HAP-1 (cell line): ENCODE measurements around the gene CPA1.

Experiments used
- DNase-seq, 2 experiments: peaks; one replicate each; pipeline ENCODE4 v3.0.0-alpha.2; 2016 to 2020; ENCODE audit warnings: low spot score in 2 of 2
- H3K27me3 ChIP-seq: fragments of 250-450 bp; sonication (Bioruptor Pico); 2 replicates; pipeline ENCODE4 v1.5.1; 2020; ENCODE audit warnings: low read depth, mild to moderate bottlenecking, moderate library complexity
- H3K36me3 ChIP-seq: fragments of 250-450 bp; sonication (Bioruptor Pico); replicated peaks from 2 replicates; pipeline ENCODE4 v1.5.1; 2020; ENCODE audit warnings: mild to moderate bottlenecking
- H3K4me1 ChIP-seq: fragments of 250-450 bp; sonication (Bioruptor Pico); 2 replicates; pipeline ENCODE4 v1.5.1; 2020; ENCODE audit warnings: mild to moderate bottlenecking
- H3K4me3 ChIP-seq: fragments of 250-450 bp; sonication (Bioruptor Pico); 2 replicates; pipeline ENCODE4 v1.5.1; 2020; ENCODE audit warnings: mild to moderate bottlenecking, moderate library complexity
- H3K9me3 ChIP-seq: fragments of 250-450 bp; sonication (Bioruptor Pico); 2 replicates; pipeline ENCODE4 v1.5.1; 2020; ENCODE audit warnings: mild to moderate bottlenecking, moderate library complexity
- in situ Hi-C: fragments of 300-500 bp; cut with MboI; formaldehyde crosslinking; loops from 3 replicates; pipeline ENCODE4 v1.14.3; 2020; ENCODE audit warnings: low sequenced_read_pairs, inconsistent platforms, mixed read lengths

CPA1 gene

GRCh38 chr7:130387306-130387627 lies 7.0 kb downstream of the CPA1 start:
- no peaks in the 10 kb centered on the region for H3K9me3 ChIP-seq
- H3K4me1 ChIP-seq, result no peaks in the 10 kb centered on the region
- H3K4me3 ChIP-seq, result no peak overlapping the region
- in situ Hi-C loops, result no loop called here
- no peak for DNase-seq
- H3K36me3 ChIP-seq, result no peaks in the 10 kb centered on the region
- H3K27me3 ChIP-seq, result no peaks in the 10 kb centered on the region

GRCh38 chr7:130387628-130388403 lies 7.5 kb downstream of the CPA1 start:
- Histone ChIP-seq H3K36me3 (no peaks in the 10 kb centered on the region), H3K4me1 (no peaks in the 10 kb centered on the region), H3K4me3 (no peak overlapping the region), H3K27me3 (no peaks in the 10 kb centered on the region), H3K9me3 (no peaks in the 10 kb centered on the region)
- in situ Hi-C loops, result no loop called here
- no peak for DNase-seq

GRCh38 chr7:130388671-130389070 lies 8.4 kb downstream of the CPA1 start:
- Histone ChIP-seq H3K36me3 (no peaks in the 10 kb centered on the region), H3K4me3 (no peak overlapping the region), H3K4me1 (no peaks in the 10 kb centered on the region), H3K27me3 (no peaks in the 10 kb centered on the region), H3K9me3 (no peaks in the 10 kb centered on the region)
- no peak for DNase-seq
- in situ Hi-C loops, result no loop called here

GRCh38 chr7:130390486-130390885 lies 10.2 kb downstream of the CPA1 start:
- no peaks in the 10 kb centered on the region for H3K36me3 ChIP-seq
- no peaks in the 10 kb centered on the region for H3K9me3 ChIP-seq
- no peaks in the 10 kb centered on the region for H3K4me1 ChIP-seq
- no peaks in the 10 kb centered on the region for H3K27me3 ChIP-seq
- H3K4me3 ChIP-seq, result no peak overlapping the region
- DNase-seq, result no peak
- in situ Hi-C loops, result no loop called here

- in situ Hi-C loops, result no loop called here
- no peak overlapping the region for H3K4me3 ChIP-seq
- H3K36me3 ChIP-seq, result no peaks in the 10 kb centered on the region
- H3K9me3 ChIP-seq, result no peaks in the 10 kb centered on the region
- no peak for DNase-seq
- H3K4me1 ChIP-seq, result peaks cover 5% of the 10 kb centered on the region; the same call in 1 of the 2 replicates
- no peaks in the 10 kb centered on the region for H3K27me3 ChIP-seq
Observed at GRCh38 chr7:130393101-130393561, 12.8 kb downstream of the CPA1 start.

GRCh38 chr7:130393841-130394411 lies 13.6 kb downstream of the CPA1 start:
- no peaks in the 10 kb centered on the region for H3K27me3 ChIP-seq
- in situ Hi-C loops, result no loop called here
- peaks cover 5% of the 10 kb centered on the region; the same call in 1 of the 2 replicates for H3K4me1 ChIP-seq
- H3K9me3 ChIP-seq, result no peaks in the 10 kb centered on the region
- no peak overlapping the region for H3K4me3 ChIP-seq
- no peak for DNase-seq
- no peaks in the 10 kb centered on the region for H3K36me3 ChIP-seq

GRCh38 chr7:130394421-130395195 lies 14.3 kb downstream of the CPA1 start:
- Histone ChIP-seq H3K9me3 (no peaks in the 10 kb centered on the region), H3K36me3 (no peaks in the 10 kb centered on the region), H3K4me3 (no peak overlapping the region), H3K27me3 (no peaks in the 10 kb centered on the region), H3K4me1 (peaks cover 5% of the 10 kb centered on the region; the same call in 1 of the 2 replicates)
- no peak for DNase-seq
- in situ Hi-C loops, result no loop called here

- no peak for DNase-seq
- H3K9me3 ChIP-seq, result no peaks in the 10 kb centered on the region
- H3K36me3 ChIP-seq, result no peaks in the 10 kb centered on the region
- in situ Hi-C loops, result no loop called here
- H3K4me1 ChIP-seq, result peaks cover 5% of the 10 kb centered on the region; the same call in 1 of the 2 replicates
- no peak overlapping the region for H3K4me3 ChIP-seq
- H3K27me3 ChIP-seq, result no peaks in the 10 kb centered on the region
Observed at GRCh38 chr7:130395421-130395820, 15.1 kb downstream of the CPA1 start.

- peaks cover 5% of the 10 kb centered on the region; the same call in 1 of the 2 replicates for H3K4me1 ChIP-seq
- no peak for DNase-seq
- in situ Hi-C loops, result no loop called here
- no peaks in the 10 kb centered on the region for H3K27me3 ChIP-seq
- H3K36me3 ChIP-seq, result no peaks in the 10 kb centered on the region
- no peaks in the 10 kb centered on the region for H3K9me3 ChIP-seq
- H3K4me3 ChIP-seq, result no peak overlapping the region
Observed at GRCh38 chr7:130396109-130396508, 15.8 kb downstream of the CPA1 start.

- H3K27me3 ChIP-seq, result no peaks in the 10 kb centered on the region
- in situ Hi-C loops, result no loop called here
- no peaks in the 10 kb centered on the region for H3K9me3 ChIP-seq
Observed at GRCh38 chr7:130397051-130397757, 16.9 kb downstream of the CPA1 start.

GRCh38 chr7:130397758-130398073 lies 17.4 kb downstream of the CPA1 start:
- Histone ChIP-seq H3K9me3 (no peaks in the 10 kb centered on the region), H3K36me3 (no peaks in the 10 kb centered on the region), H3K4me3 (no peak overlapping the region), H3K4me1 (peaks cover 5% of the 10 kb centered on the region; the same call in 1 of the 2 replicates), H3K27me3 (no peaks in the 10 kb centered on the region)
- in situ Hi-C loops, result no loop called here
- no peak for DNase-seq

More at GRCh38 chr7:130397051-130397757, 16.9 kb downstream of the CPA1 start:
- peak in 1 of 2 experiments; percentile 18 for DNase-seq
- no peaks in the 10 kb centered on the region for H3K36me3 ChIP-seq
- H3K4me3 ChIP-seq, result no peak overlapping the region
- H3K4me1 ChIP-seq, result peaks cover 5% of the 10 kb centered on the region; the same call in 1 of the 2 replicates

- Histone ChIP-seq H3K4me1 (peaks cover 5% of the 10 kb centered on the region; the same call in 1 of the 2 replicates), H3K27me3 (no peaks in the 10 kb centered on the region), H3K9me3 (no peaks in the 10 kb centered on the region), H3K36me3 (0 out of 2 replicates have a peak, but pooled peaks cover 4% of the 10 kb centered on the region), H3K4me3 (no peak overlapping the region)
- in situ Hi-C loops, result no loop called here
- no peak for DNase-seq
Observed at GRCh38 chr7:130398526-130399090, 18.3 kb downstream of the CPA1 start.

- in situ Hi-C loops, result no loop called here
Observed at GRCh38 chr7:130400120-130400572, 19.9 kb downstream of the CPA1 start.

More at GRCh38 chr7:130400120-130400572, 19.9 kb downstream of the CPA1 start:
- no peaks in the 10 kb centered on the region for H3K9me3 ChIP-seq
- peaks cover 5% of the 10 kb centered on the region; the same call in 1 of the 2 replicates for H3K4me1 ChIP-seq
- H3K4me3 ChIP-seq, result no peak overlapping the region
- H3K27me3 ChIP-seq, result no peaks in the 10 kb centered on the region
- H3K36me3 ChIP-seq, result peaks cover 11% of the 10 kb centered on the region
- DNase-seq, result no peak
